Measurements from ENCODE around the gene PJVK.

PJVK gene

DNA sequence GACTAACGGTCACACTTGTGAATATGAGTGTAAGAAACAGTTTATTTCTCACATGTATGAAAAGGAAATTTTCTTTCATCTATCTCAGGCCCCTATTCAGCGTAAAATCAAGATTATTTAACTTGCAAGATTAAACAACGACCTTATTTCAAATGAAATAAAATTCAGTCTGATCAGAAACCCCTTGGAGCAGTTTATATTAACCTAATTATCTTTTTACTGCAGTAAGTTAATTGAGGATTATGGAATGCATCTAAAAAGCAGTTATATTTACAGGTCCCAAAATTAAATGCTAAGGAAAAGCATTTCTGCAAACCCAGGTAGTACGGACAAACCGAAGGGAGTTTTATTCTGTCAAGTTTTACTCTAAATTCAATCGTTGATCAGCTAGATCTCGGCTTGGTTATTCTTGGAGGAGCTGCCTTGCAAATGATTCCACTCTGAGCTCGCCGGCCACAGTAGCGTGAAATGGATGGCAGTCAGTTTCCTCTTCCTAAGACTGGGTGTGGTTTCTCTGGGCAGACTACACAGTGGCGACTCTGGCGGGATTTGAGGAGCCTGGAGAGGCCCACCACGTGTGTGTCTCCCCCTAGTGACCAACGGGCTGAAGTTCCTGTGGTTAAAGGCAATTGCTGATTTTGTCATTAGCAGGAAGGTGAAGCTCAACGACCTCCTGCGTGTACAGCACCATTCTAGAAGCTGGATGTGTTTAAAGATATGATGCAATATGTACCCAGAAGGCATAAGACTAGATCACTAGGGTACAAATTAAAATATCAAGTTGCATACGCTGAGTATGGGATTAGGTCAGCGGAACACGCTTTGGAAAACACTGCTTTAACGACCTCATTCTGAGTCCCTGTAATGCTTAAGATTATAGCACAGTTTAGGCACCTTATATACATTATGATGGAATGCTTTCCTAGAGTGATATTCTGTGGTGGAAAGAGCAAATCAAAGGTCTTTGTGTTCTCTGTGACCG lies 36.6 kb upstream of the PJVK start:
- H2AK5ac ChIP-seq (ENCODE audit: low read length): no peak overlapping the region
- H3K79me2 ChIP-seq (ENCODE audit: control insufficient read depth, insufficient read depth, low read length, poor library complexity): peaks cover 4% of the 10 kb centered on the region
- no peak overlapping the region for H3K27ac ChIP-seq (ENCODE audit: low read depth, low read length)
- no peaks in the 10 kb centered on the region for H3K36me3 ChIP-seq (ENCODE audit: control insufficient read depth in 1 of 2, insufficient read depth in 2 of 2, low read length in 2 of 2)
- H2AFZ ChIP-seq (ENCODE audit: insufficient read depth, low read length, poor library complexity): no peak overlapping the region
- H3K23ac ChIP-seq (ENCODE audit: low read length): no peak overlapping the region
- H3K9ac ChIP-seq (ENCODE audit: low read length): no peak overlapping the region
- H3K14ac ChIP-seq (ENCODE audit: low read length): no peak overlapping the region
- no peak overlapping the region for H4K8ac ChIP-seq (ENCODE audit: low read depth, low read length)
- no peak overlapping the region for H2BK120ac ChIP-seq (ENCODE audit: insufficient read depth, low read length, poor library complexity)
- peak overlapping the region; percentile 79 for H3K4me2 ChIP-seq (ENCODE audit: low read length)
- no CpG with 5 or more reads among the region's 21 CpGs for WGBS (ENCODE audit: extremely low coverage, insufficient coverage, insufficient read length)
- no peaks in the 10 kb centered on the region for H3K4me1 ChIP-seq (ENCODE audit: control insufficient read depth in 1 of 2, insufficient read depth in 2 of 2, low read length in 2 of 2)
- H3K9me3 ChIP-seq (ENCODE audit: insufficient read depth, low read depth, low read length): no peaks in the 10 kb centered on the region
- no peaks in the 10 kb centered on the region for H3K27me3 ChIP-seq (ENCODE audit: insufficient read depth, low read length)
- no peak overlapping the region for H3K4me3 ChIP-seq (ENCODE audit: low read depth, low read length)
- no peak overlapping the region for H3K4ac ChIP-seq (ENCODE audit: low read depth, low read length)
- peak; percentile 91 to 96 for DNase-seq
- no peak overlapping the region for H3K18ac ChIP-seq (ENCODE audit: low read length)
- H2BK12ac ChIP-seq (ENCODE audit: low read length): no peak overlapping the region
- no peak overlapping the region for H4K91ac ChIP-seq (ENCODE audit: low read depth, low read length)
- H3K79me1 ChIP-seq (ENCODE audit: low read length): peaks cover 7% of the 10 kb centered on the region
- no peak overlapping the region for H2BK5ac ChIP-seq (ENCODE audit: low read depth, low read length, poor library complexity)
- no peak overlapping the region for H4K12ac ChIP-seq (ENCODE audit: low read depth, low read length)

DNA sequence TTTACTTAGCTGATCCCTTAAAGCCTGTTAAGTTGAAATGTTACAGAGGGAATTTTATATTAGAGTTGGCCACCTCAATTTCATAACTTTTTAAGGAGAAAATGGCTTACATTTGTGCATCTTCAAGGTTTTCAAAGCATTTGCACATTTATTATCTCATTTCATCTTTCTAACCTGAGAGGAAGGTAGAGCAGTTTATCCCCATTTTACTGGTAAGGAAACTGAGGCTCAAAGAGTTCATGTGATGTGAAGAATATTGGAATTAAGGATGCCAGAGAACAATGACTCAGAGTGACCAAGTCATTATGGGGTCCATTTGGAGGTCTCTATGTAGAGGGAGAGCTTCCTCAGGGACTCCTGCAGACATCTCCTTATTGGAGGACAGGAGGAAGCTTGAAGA lies 35.2 kb upstream of the PJVK start:
- Histone ChIP-seq H3K23ac (ENCODE audit: low read length) (no peak overlapping the region), H4K8ac (ENCODE audit: low read depth, low read length) (no peak overlapping the region), H3K4me3 (ENCODE audit: low read depth, low read length) (no peak overlapping the region), H3K4me1 (ENCODE audit: control insufficient read depth in 1 of 2, insufficient read depth in 2 of 2, low read length in 2 of 2) (no peaks in the 10 kb centered on the region), H3K79me2 (ENCODE audit: control insufficient read depth, insufficient read depth, low read length, poor library complexity) (peaks cover 4% of the 10 kb centered on the region), H2AK5ac (ENCODE audit: low read length) (no peak overlapping the region), H3K14ac (ENCODE audit: low read length) (no peak overlapping the region), H3K9ac (ENCODE audit: low read length) (no peak overlapping the region), H3K18ac (ENCODE audit: low read length) (no peak overlapping the region), H2BK5ac (ENCODE audit: low read depth, low read length, poor library complexity) (no peak overlapping the region), H3K4ac (ENCODE audit: low read depth, low read length) (no peak overlapping the region), H4K91ac (ENCODE audit: low read depth, low read length) (no peak overlapping the region), H2BK120ac (ENCODE audit: insufficient read depth, low read length, poor library complexity) (no peak overlapping the region), H3K4me2 (ENCODE audit: low read length) (no peak overlapping the region), H3K27me3 (ENCODE audit: insufficient read depth, low read length) (no peaks in the 10 kb centered on the region), H3K36me3 (ENCODE audit: control insufficient read depth in 1 of 2, insufficient read depth in 2 of 2, low read length in 2 of 2) (no peaks in the 10 kb centered on the region), H3K27ac (ENCODE audit: low read depth, low read length) (no peak overlapping the region), H4K12ac (ENCODE audit: low read depth, low read length) (no peak overlapping the region), H3K79me1 (ENCODE audit: low read length) (peaks cover 7% of the 10 kb centered on the region), H3K9me3 (ENCODE audit: insufficient read depth, low read depth, low read length) (no peaks in the 10 kb centered on the region), H2AFZ (ENCODE audit: insufficient read depth, low read length, poor library complexity) (no peak overlapping the region), H2BK12ac (ENCODE audit: low read length) (no peak overlapping the region)
- DNase-seq: no peak

DNA sequence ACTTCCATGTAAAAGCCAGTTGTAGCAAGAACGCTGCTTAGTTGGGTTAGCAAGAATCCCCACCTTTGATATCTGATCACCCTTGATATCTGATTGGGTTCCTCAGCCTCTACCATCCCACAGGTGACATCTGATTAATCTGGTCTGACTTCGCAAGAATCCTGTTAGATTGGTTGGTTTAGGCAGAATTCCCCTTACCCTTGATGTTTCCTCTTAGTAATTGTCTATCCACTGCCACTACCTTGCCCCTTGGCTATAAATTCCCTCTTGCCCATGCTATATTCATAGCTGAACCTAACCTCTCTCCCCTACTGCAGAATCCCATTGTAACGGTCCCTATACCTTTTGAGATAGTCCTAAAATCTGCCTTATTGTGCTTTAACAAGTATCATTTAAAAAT lies 33.3 kb upstream of the PJVK start:
- no peak overlapping the region for H3K18ac ChIP-seq (ENCODE audit: low read length)
- H3K9me3 ChIP-seq (ENCODE audit: insufficient read depth, low read depth, low read length): no peaks in the 10 kb centered on the region
- no peaks in the 10 kb centered on the region for H3K27me3 ChIP-seq (ENCODE audit: insufficient read depth, low read length)
- no peaks in the 10 kb centered on the region for H3K4me1 ChIP-seq (ENCODE audit: control insufficient read depth in 1 of 2, insufficient read depth in 2 of 2, low read length in 2 of 2)
- no peak overlapping the region for H3K4me2 ChIP-seq (ENCODE audit: low read length)
- WGBS (ENCODE audit: extremely low coverage, insufficient coverage, insufficient read length): no CpG with 5 or more reads among the region's 3 CpGs
- H2BK120ac ChIP-seq (ENCODE audit: insufficient read depth, low read length, poor library complexity): no peak overlapping the region
- no peak overlapping the region for H3K14ac ChIP-seq (ENCODE audit: low read length)
- no peak overlapping the region for H3K4me3 ChIP-seq (ENCODE audit: low read depth, low read length)
- peaks cover 4% of the 10 kb centered on the region for H3K79me2 ChIP-seq (ENCODE audit: control insufficient read depth, insufficient read depth, low read length, poor library complexity)
- no peak overlapping the region for H2AFZ ChIP-seq (ENCODE audit: insufficient read depth, low read length, poor library complexity)
- H4K91ac ChIP-seq (ENCODE audit: low read depth, low read length): no peak overlapping the region
- H3K4ac ChIP-seq (ENCODE audit: low read depth, low read length): no peak overlapping the region
- no peaks in the 10 kb centered on the region for H3K36me3 ChIP-seq (ENCODE audit: control insufficient read depth in 1 of 2, insufficient read depth in 2 of 2, low read length in 2 of 2)
- no peak overlapping the region for H3K9ac ChIP-seq (ENCODE audit: low read length)
- H2BK5ac ChIP-seq (ENCODE audit: low read depth, low read length, poor library complexity): no peak overlapping the region
- H3K27ac ChIP-seq (ENCODE audit: low read depth, low read length): no peak overlapping the region
- H2BK12ac ChIP-seq (ENCODE audit: low read length): no peak overlapping the region
- H3K79me1 ChIP-seq (ENCODE audit: low read length): peaks cover 7% of the 10 kb centered on the region
- H4K12ac ChIP-seq (ENCODE audit: low read depth, low read length): no peak overlapping the region
- H3K23ac ChIP-seq (ENCODE audit: low read length): no peak overlapping the region
- no peak overlapping the region for H2AK5ac ChIP-seq (ENCODE audit: low read length)
- DNase-seq: no peak
- no peak overlapping the region for H4K8ac ChIP-seq (ENCODE audit: low read depth, low read length)

DNA sequence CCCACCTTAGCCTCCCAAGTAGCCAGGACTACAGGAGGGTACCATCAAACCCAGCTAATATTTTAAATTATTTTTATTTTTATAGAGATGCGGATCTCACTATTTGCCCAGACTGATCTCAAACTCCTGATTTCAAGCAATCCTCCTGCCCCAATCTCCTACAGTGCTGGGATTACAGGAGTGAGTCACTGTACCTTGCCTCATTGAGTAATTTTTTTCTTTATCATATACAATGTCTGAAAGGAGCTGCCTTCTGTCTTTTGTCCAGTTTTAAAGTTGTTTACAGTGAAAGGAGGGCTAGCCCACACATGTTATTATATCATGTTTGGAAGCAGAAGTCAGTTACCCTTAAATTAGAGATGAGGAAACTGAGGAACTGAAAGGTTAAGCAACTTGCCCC lies 32.8 kb upstream of the PJVK start:
- Histone ChIP-seq H2AFZ (ENCODE audit: insufficient read depth, low read length, poor library complexity) (no peak overlapping the region), H3K27ac (ENCODE audit: low read depth, low read length) (no peak overlapping the region), H3K4me2 (ENCODE audit: low read length) (no peak overlapping the region), H3K4me3 (ENCODE audit: low read depth, low read length) (no peak overlapping the region), H3K79me1 (ENCODE audit: low read length) (peaks cover 4% of the 10 kb centered on the region), H3K27me3 (ENCODE audit: insufficient read depth, low read length) (no peaks in the 10 kb centered on the region), H4K12ac (ENCODE audit: low read depth, low read length) (no peak overlapping the region), H4K91ac (ENCODE audit: low read depth, low read length) (no peak overlapping the region), H3K4ac (ENCODE audit: low read depth, low read length) (no peak overlapping the region), H3K18ac (ENCODE audit: low read length) (no peak overlapping the region), H4K8ac (ENCODE audit: low read depth, low read length) (no peak overlapping the region), H2BK5ac (ENCODE audit: low read depth, low read length, poor library complexity) (no peak overlapping the region), H3K9me3 (ENCODE audit: insufficient read depth, low read depth, low read length) (no peaks in the 10 kb centered on the region), H3K79me2 (ENCODE audit: control insufficient read depth, insufficient read depth, low read length, poor library complexity) (peaks cover 2% of the 10 kb centered on the region), H2BK120ac (ENCODE audit: insufficient read depth, low read length, poor library complexity) (no peak overlapping the region), H3K4me1 (ENCODE audit: control insufficient read depth in 1 of 2, insufficient read depth in 2 of 2, low read length in 2 of 2) (no peaks in the 10 kb centered on the region), H3K9ac (ENCODE audit: low read length) (no peak overlapping the region), H3K23ac (ENCODE audit: low read length) (no peak overlapping the region), H3K36me3 (ENCODE audit: control insufficient read depth in 1 of 2, insufficient read depth in 2 of 2, low read length in 2 of 2) (no peaks in the 10 kb centered on the region), H2BK12ac (ENCODE audit: low read length) (no peak overlapping the region), H3K14ac (ENCODE audit: low read length) (no peak overlapping the region), H2AK5ac (ENCODE audit: low read length) (no peak overlapping the region)
- DNase-seq: no peak
- WGBS (ENCODE audit: extremely low coverage, insufficient coverage, insufficient read length): no CpG with 5 or more reads among the region's 1 CpG

All from trophoblast cell (in vitro differentiated cells and primary cell).